ENCODE results near the gene VPS52.
A peak's percentile ranks its signal among the peaks of the same experiment; 100 is the strongest.
"Not testable (repeated sequence)": the region's sequence is repeated elsewhere in the genome, so short reads cannot be mapped to it uniquely, and the experiment has no call there.

Gene VPS52

GRCh38 chr6:33279971-33280511, 8.4 kb upstream of the VPS52 start:
- DNase-seq, result peak; percentile 45

- DNase-seq, result no peak
These were observed 7.6 kb upstream of the VPS52 start for GRCh38 chr6:33279257-33279695.

DNA sequence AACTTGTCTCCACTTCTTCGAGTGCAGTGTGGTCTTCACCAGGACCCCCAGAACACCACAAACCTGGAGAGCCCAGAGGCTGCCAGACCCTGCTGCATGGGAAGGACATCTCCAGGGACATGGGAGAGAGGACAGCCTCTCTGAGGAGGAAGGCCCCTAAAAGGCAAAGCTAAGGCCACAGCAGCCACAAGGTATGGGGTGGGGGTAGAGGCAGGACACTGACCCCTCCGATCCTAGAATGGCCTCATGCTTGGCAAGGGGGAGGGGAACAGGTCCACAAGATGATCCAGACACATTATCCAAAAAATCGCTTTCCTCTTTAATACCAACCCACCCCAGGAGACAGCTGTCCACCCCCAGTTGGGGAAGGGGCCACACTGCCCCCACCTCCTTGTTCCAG, 7.1 kb upstream of the VPS52 start:
- DNase-seq, result no peak

- no peak for DNase-seq
These were observed 6.7 kb upstream of the VPS52 start for GRCh38 chr6:33278392-33278741.

GRCh38 chr6:33277663-33278391, 6.2 kb upstream of the VPS52 start:
- no peak for DNase-seq

- DNase-seq, result peak; percentile 79
These were observed 5.4 kb upstream of the VPS52 start, which contains the start of gene B3GALT4 for GRCh38 chr6:33276864-33277662. Gene B3GALT4 (plus strand): TSS chr6:33277123. CDS start chr6:33277420, 297 bp downstream.

- DNase-seq, result no peak
These were observed 4.8 kb upstream of the VPS52 start for GRCh38 chr6:33276581-33276863.

- DNase-seq, result not testable (repeated sequence)
These were observed 4.3 kb upstream of the VPS52 start for GRCh38 chr6:33275795-33276580.

DNA sequence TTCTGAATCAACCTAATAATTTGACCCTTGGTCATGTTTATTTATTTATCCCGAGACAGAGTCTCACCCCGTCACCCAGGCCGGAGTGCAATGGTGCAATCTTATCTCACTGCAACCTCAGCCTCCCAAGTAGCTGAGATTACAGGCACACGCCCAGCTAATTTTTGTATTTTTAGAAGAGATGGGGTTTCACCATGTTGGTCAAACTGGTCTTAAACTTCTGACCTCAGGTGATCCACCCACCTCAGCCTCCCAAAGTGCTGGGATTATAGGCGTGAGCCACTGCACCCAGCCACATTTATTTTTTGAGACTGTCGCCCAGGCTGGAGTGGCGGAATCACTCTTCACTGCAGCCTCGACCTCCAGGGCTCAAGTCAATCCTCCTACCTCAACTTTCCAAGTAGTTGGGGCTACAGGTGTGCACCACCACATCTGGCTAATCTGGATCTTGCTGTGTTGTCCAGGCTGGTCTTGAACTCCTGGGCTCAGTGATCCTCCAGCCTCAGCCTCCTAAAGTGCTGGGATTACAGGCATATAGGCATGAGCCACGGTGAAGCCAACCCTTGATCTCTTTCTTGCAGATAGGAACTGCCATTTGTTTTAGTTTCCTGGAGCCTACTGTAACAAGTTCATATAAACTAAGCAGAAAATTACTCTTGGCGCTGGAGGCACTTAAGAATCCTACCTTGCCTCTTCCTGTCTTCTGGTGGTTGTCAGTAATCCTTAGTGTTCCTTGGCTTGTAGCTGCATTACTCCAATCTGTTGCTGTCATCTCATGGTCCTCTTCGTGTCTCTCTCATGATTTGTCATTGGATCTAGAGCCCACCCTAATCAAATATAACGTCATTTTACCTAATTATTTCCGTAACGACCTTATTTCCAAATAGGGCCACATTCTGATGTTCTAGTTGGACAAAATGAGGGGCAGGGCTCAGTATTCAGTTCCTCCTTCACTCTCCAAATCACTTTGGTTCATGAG, 2.5 kb upstream of the VPS52 start:
- no peak for DNase-seq

- DNase-seq, result no peak
These were observed 1.6 kb upstream of the VPS52 start for GRCh38 chr6:33273129-33273923.

DNA sequence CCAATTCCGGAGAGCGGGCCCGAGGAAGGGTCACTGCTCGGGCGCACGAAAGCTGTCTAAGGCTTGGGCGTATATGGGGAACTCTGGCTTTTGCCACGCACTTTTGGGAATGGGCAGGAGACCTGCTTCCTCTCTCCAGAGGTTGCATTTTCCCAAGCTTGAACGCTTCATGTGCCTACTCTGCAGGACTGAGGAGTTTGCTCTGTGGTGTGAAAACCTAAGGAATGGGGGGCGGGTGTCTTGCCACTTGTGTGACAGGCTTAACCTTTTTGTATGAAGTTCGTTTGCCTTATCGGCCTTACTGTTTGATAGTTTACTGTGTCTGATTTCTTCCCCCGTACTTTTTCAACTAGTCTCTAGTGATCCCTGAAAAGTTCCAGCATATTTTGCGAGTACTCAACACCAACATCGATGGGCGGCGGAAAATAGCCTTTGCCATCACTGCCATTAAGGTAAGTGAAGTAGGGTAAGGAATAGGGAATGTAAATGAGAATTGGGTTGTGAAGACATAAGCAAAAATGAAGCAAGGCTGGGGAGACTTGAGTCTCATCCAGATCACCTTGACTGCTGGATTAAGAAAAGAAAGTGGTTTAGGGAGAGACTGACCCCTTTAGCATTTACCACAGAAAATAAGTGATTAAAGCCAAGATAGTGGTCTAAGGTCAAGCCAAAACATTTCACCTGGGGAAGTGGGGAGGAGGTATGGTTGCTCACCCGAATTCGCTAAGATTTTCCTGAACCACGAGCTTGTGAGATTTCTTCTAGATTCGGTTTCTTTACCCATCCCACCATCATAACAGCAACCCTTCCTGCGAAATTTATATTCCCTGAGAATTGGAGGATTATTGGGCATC, 826 bp upstream of the VPS52 start:
- no peak for DNase-seq

- no peak for DNase-seq
These were observed 584 bp downstream of the VPS52 start for GRCh38 chr6:33271117-33271467.

GRCh38 chr6:33264015-33264414, 7.7 kb downstream of the VPS52 start:
- DNase-seq, result no peak

DNA sequence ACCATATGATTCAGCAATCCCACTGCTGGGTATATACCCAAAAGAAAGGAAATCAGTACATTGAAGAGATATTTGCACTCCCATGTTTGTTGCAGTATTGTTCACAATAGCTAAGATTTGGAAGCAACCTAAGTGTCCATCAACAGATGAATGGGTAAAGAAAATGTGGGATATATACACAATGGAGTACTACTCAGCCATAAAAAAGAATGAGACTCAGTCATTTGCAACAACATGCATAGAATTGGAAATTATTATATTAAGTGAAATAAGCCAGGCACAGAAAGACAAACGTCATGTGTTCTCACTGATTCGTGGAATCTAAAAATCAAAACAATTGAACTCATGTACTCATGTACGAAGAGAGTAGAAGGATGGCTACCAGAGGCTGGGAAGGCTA, 9.2 kb downstream of the VPS52 start:
- not testable (repeated sequence) for DNase-seq

- no peak for DNase-seq
These were observed 12.6 kb downstream of the VPS52 start for GRCh38 chr6:33259032-33259431.

GRCh38 chr6:33254591-33254990, 17.1 kb downstream of the VPS52 start:
- DNase-seq, result no peak

- DNase-seq, result no peak
These were observed 18.9 kb downstream of the VPS52 start for GRCh38 chr6:33252759-33253158.

GRCh38 chr6:33251395-33252012, 20.2 kb downstream of the VPS52 start:
- no peak for DNase-seq

DNA sequence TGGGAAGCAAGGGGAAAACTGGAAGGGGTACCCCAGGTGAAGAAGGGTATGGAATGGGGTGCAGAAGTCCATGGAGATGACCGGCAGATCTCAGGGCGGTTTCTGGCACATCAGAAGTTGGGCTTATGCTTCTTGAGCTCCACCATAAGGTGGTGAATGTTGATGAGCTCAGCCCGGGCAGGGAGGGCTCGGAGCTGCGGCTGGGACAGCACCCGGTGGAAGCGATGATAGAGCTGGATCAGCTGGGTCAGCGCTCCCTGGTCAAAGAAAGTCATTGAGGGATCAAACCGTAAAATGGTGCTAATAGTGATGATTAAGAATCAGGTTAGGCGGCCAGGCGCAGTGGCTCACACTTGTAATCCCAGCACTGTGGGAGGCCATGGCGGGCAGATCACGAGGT, 20.9 kb downstream of the VPS52 start:
- DNase-seq, result no peak
